CD14-positive monocyte (primary cell): Measurements from ENCODE around the gene DLX4. TPM values are rescaled to one million over a fixed set of nuclear protein-coding genes. Genes with fewer than 3 reads are reported as not detected.

Source experiments
- DNase-seq, 3 donors: peaks; one replicate each; pipeline ENCODE4 v3.0.0-alpha.2; 2011 to 2022
- H2AFZ ChIP-seq: 2 replicates; pipeline ENCODE4 v1.6.0; 2012; ENCODE audit warnings: mild to moderate bottlenecking, low read depth, low read length, inconsistent platforms; ENCODE audit not compliant: insufficient read depth, poor library complexity, severe bottlenecking
- H3K27ac ChIP-seq, 2 donors: 1 replicate in 1 of 2; 2 replicates in 1 of 2; pipeline ENCODE4 v1.5.1; 2012 to 2013; ENCODE audit warnings: low read length in 2 of 2, control low read depth in 1 of 2, inconsistent platforms in 1 of 2, low read depth in 1 of 2, mild to moderate bottlenecking in 1 of 2
- H3K27me3 ChIP-seq, 2 donors: one replicate each; pipeline versions ENCODE4 v1.6.0 to v1.6.1; 2011 to 2013; ENCODE audit warnings: low read length in 2 of 2; ENCODE audit not compliant: control insufficient read depth in 2 of 2, insufficient read depth in 2 of 2
- H3K36me3 ChIP-seq, 2 donors: replicated peaks in 1 of 2; 1 replicate in 1 of 2; 2 replicates in 1 of 2; pipeline versions ENCODE4 v1.5.1 to v1.6.1; 2012 to 2013; ENCODE audit warnings: low read length in 2 of 2, control low read depth in 1 of 2, inconsistent platforms in 1 of 2, mild to moderate bottlenecking in 1 of 2; ENCODE audit not compliant: insufficient read depth in 2 of 2, control insufficient read depth in 1 of 2
- H3K4me1 ChIP-seq, 2 donors: 1 replicate in 1 of 2; 2 replicates in 1 of 2; pipeline versions ENCODE4 v1.5.1 to v1.6.1; 2012 to 2013; ENCODE audit warnings: low read length in 2 of 2, control low read depth in 1 of 2, inconsistent platforms in 1 of 2, mild to moderate bottlenecking in 1 of 2, moderate library complexity in 1 of 2; ENCODE audit not compliant: insufficient read depth in 2 of 2, control insufficient read depth in 1 of 2
- H3K4me2 ChIP-seq: replicated peaks from 2 replicates; pipeline ENCODE3; 2012; ENCODE audit warnings: low read length, moderate library complexity, mild to moderate bottlenecking; ENCODE audit not compliant: poor library complexity, severe bottlenecking; ENCODE audit errors: extremely low read depth
- H3K4me3 ChIP-seq, 3 experiments: fragments of 200-600 bp in 1 of 3; sonication (generic) in 1 of 3; replicated peaks in 1 of 3; 1 replicate in 2 of 3; 2 replicates in 1 of 3; pipeline ENCODE4 v1.5.1; 2011 to 2013; ENCODE audit warnings: low read length in 3 of 3, mild to moderate bottlenecking in 3 of 3, control low read depth in 2 of 3, low read depth in 2 of 3, inconsistent platforms in 1 of 3, moderate library complexity in 1 of 3
- H3K79me2 ChIP-seq: 2 replicates; pipeline ENCODE4 v1.6.0; 2012; ENCODE audit warnings: mild to moderate bottlenecking, control low read depth, inconsistent platforms, low read length, moderate library complexity; ENCODE audit not compliant: insufficient read depth
- H3K9ac ChIP-seq: 2 replicates; pipeline ENCODE4 v1.6.0; 2017; ENCODE audit warnings: low read length, mild to moderate bottlenecking; ENCODE audit not compliant: insufficient read depth, poor library complexity, severe bottlenecking
- H3K9me3 ChIP-seq, 2 donors: replicated peaks in 1 of 2; 1 replicate in 1 of 2; 2 replicates in 1 of 2; pipeline versions ENCODE4 v1.5.1 to v1.6.1; 2012 to 2013; ENCODE audit warnings: low read length in 2 of 2, control low read depth in 1 of 2; ENCODE audit not compliant: control insufficient read depth in 1 of 2, insufficient read depth in 1 of 2
- H4K20me1 ChIP-seq: 2 replicates; pipeline ENCODE4 v1.6.0; 2012; ENCODE audit warnings: mild to moderate bottlenecking, low read length, control low read depth, moderate library complexity; ENCODE audit not compliant: insufficient read depth
- H3K27ac Mint-ChIP-seq, 7 donors: one replicate each; pipeline ENCODE4 v1.8.0; 2020; ENCODE audit warnings: mild to moderate bottlenecking in 7 of 7, mixed read lengths in 7 of 7, moderate library complexity in 6 of 7, inconsistent platforms in 2 of 7
- H3K27me3 Mint-ChIP-seq, 3 donors: one replicate each; pipeline ENCODE4 v1.8.0; 2021 to 2022; ENCODE audit warnings: low read depth in 3 of 3, mild to moderate bottlenecking in 3 of 3, mixed read lengths in 3 of 3, moderate library complexity in 3 of 3, inconsistent platforms in 1 of 3
- H3K36me3 Mint-ChIP-seq, 2 donors: one replicate each; pipeline ENCODE4 v1.8.0; 2020; ENCODE audit warnings: mixed read lengths in 2 of 2, inconsistent platforms in 1 of 2, mild to moderate bottlenecking in 1 of 2
- H3K4me1 Mint-ChIP-seq: one replicate; pipeline ENCODE4 v1.8.0; 2020; ENCODE audit warnings: mild to moderate bottlenecking, mixed read lengths
- H3K4me3 Mint-ChIP-seq, 2 donors: one replicate each; pipeline ENCODE4 v1.8.0; 2020; ENCODE audit warnings: mild to moderate bottlenecking in 2 of 2, mixed read lengths in 2 of 2, moderate library complexity in 1 of 2
- H3K9me3 Mint-ChIP-seq, 7 donors: one replicate each; pipeline ENCODE4 v1.8.0; 2020 to 2022; ENCODE audit warnings: mixed read lengths in 7 of 7, mild to moderate bottlenecking in 6 of 7, moderate library complexity in 6 of 7, inconsistent platforms in 2 of 7
- CTCF ChIP-seq: fragments of 200-600 bp; IDR thresholded peaks from one replicate; pipeline ENCODE4 v1.8.0; 2022; ENCODE audit warnings: antibody characterized with exemption, mild to moderate bottlenecking
- WGBS: methylation state at CpG from one replicate; pipeline ENCODE4 v1.1.5; 2013; ENCODE audit warnings: missing lambda C conversion rate; ENCODE audit not compliant: insufficient coverage; 5-methylcytosine and 5-hydroxymethylcytosine counted together
- intact Hi-C, 2 donors: fragments of 100-400 bp; cut with micrococcal nuclease; formaldehyde crosslinking; loops; one replicate each; pipeline versions ENCODE4 v1.15.0 to v1.15.1; 2023
- polyA plus RNA-seq, 3 donors: library from polyadenylated mRNA; depleted of rRNA in 1 of 3; unstranded in 2 of 3; stranded (reverse) in 1 of 3; fragments of 300-500 nt in 2 of 3; fragments of >200 nt in 1 of 3; fragmentation: Illumina TruSeq in 2 of 3; gene quantifications; 1 replicate in 2 of 3; 2 replicates in 1 of 3; pipeline ENCODE4 v1.2.3, GENCODE V29; 2012 to 2021
- small RNA-seq: library from RNA; depleted of rRNA; stranded (forward); fragments of <200 nt; gene quantifications from one replicate; pipeline ENCODE3, GENCODE V24; 2012; ENCODE audit warnings: low read depth; ENCODE audit not compliant: insufficient read length

The DLX4 gene
- polyA plus RNA-seq, 3 donors: 0.20 to 3.5 TPM; not detected in 1

GRCh38 chr17:50023520-50023919, 54.5 kb downstream of the DLX4 start:
- Histone ChIP-seq H3K4me3 (no peak overlapping the region), H3K36me3 (no peaks in the 10 kb centered on the region), H3K9me3 (no peaks in the 10 kb centered on the region), H3K27me3 (peaks cover 0 to 15% of the 10 kb centered on the region in 2 donors), H3K4me2 (no peak overlapping the region), H4K20me1 (no peaks in the 10 kb centered on the region), H3K9ac (no peak overlapping the region), H3K79me2 (no peaks in the 10 kb centered on the region), H3K27ac (no peak overlapping the region), H3K4me1 (peaks cover 10 to 16% of the 10 kb centered on the region in 2 donors), H2AFZ (no peak overlapping the region)
- intact Hi-C loops: no loop called here
- Mint-ChIP-seq H3K36me3 (no peaks in the 10 kb centered on the region), H3K27me3 (peaks cover 19 to 31% (median 20%) of the 10 kb centered on the region in 3 donors), H3K9me3 (peaks cover 0 to 2% (median 0%) of the 10 kb centered on the region in 7 donors), H3K27ac (no peak overlapping the region), H3K4me1 (peaks cover 24% of the 10 kb centered on the region), H3K4me3 (no peak overlapping the region)
- TF ChIP-seq CTCF: no peak
- WGBS: 86% methylated on average over 3 of the region's 8 CpGs
- no peak for DNase-seq

Small RNAs within 50 kb of the gene (small RNA-seq; reads per million reads assigned to genes)
- not detected for gene RNU6-1313P

Other genes with a start within 250 kb of the DLX4 start
- 10 to 100 TPM; 11.8 to 34.9 (median 17.9) TPM for gene FAM117A, start 205.1 kb upstream of the DLX4 start, polyA plus RNA-seq
- 10 to 100 TPM; 17.5 to 28.1 (median 18.1) TPM for gene KAT7, start 180.5 kb upstream of the DLX4 start, polyA plus RNA-seq
- not detected for gene TAC4, start 121.1 kb upstream of the DLX4 start, polyA plus RNA-seq
- gene DLX3, start 26.0 kb downstream of the DLX4 start, polyA plus RNA-seq: not detected
- gene ITGA3, start 86.9 kb downstream of the DLX4 start, polyA plus RNA-seq: under 1 TPM in 2 of 3 donors, not detected in 1; 0.31 to 0.36 TPM
- 10 to 100 TPM; 15.9 to 43.0 (median 23.4) TPM for gene PDK2, start 126.2 kb downstream of the DLX4 start, polyA plus RNA-seq
- gene SAMD14, start 161.0 kb downstream of the DLX4 start, polyA plus RNA-seq: under 1 TPM in 1 of 3 donors, not detected in 2; 0.09 TPM
- gene PPP1R9B, start 181.5 kb downstream of the DLX4 start, polyA plus RNA-seq: 10 to 100 TPM in 1 of 3 donors, 1 to 10 TPM in 1, under 1 TPM in 1; 0.61 to 86.9 (median 1.3) TPM
- under 1 TPM; 0.27 to 0.89 (median 0.53) TPM for gene SGCA, start 196.8 kb downstream of the DLX4 start, polyA plus RNA-seq
- gene COL1A1, start 232.4 kb downstream of the DLX4 start, polyA plus RNA-seq: not detected